Measurements from ENCODE around the gene OCIAD2.
"Not testable (repeated sequence)": the region's sequence is repeated elsewhere in the genome, so short reads cannot be mapped to it uniquely, and the experiment has no call there.

OCIAD2 gene

DNA sequence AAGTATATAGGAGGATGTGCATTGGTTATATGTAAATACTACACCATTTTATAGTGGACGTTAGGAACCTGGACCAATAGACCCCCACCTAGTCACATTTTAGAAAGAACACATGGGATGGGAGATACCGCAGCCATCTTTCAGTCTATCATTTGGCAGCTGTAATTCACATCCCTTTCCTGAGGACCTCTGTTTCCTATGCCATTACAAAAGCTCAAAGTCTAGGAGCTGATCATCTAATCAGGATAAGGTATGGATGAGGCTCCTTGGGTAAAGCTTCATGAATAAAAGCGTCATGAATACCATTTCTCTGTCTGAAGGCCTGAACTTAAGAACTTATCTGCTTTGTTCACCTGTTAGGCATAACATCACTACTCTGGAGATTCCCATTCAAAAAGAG, 44.5 kb downstream of the OCIAD2 start:
- in situ Hi-C loops (cut with HindIII; ENCODE audit: low sequenced_read_pairs): no loop called here
- DNase-seq (ENCODE audit: low read depth, low spot score): no peak
- H3K4me3 ChIP-seq (ENCODE audit: low read depth, low read length): no peak overlapping the region
- TF ChIP-seq CTCF (IDR thresholded peaks at IDR 0.05; ENCODE audit: low read depth, low read length): no peak

DNA sequence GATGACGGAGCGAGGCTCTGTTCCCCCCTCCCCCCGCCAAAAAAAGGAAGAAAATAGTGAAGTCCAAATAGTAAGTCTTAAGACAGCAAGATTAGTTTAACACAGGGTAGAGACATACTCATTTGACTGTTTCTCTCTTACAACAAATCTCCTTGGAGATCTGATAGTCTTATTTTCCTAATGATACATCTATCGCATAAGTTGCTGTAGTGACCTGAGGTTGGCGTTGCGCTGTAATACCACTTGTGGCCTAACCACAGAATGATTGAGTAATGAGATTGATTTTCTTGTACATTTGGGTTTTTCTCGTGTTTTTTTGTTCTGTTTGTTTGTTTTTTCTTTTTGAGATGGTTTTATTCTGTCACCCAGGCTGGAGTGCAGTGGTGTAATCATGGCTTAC, 48.4 kb downstream of the OCIAD2 start:
- in situ Hi-C loops (cut with HindIII; ENCODE audit: low sequenced_read_pairs): no loop called here
- no peak for TF ChIP-seq CTCF (IDR thresholded peaks at IDR 0.05; ENCODE audit: low read depth, low read length)

GRCh38 chr4:48854982-48855381, 51.6 kb downstream of the OCIAD2 start:
- in situ Hi-C loops (cut with HindIII; ENCODE audit: low sequenced_read_pairs): no loop called here
- H3K4me3 ChIP-seq (ENCODE audit: low read depth, low read length): no peak overlapping the region
- no peak for DNase-seq (ENCODE audit: low read depth, low spot score)
- no peak for TF ChIP-seq CTCF (IDR thresholded peaks at IDR 0.05; ENCODE audit: low read depth, low read length)

More for the DNA sequence above, 48.4 kb downstream of the OCIAD2 start:
- no peak overlapping the region for H3K4me3 ChIP-seq (ENCODE audit: low read depth, low read length)
- DNase-seq (ENCODE audit: low read depth, low spot score): no peak

GRCh38 chr4:48854395-48854683, 52.2 kb downstream of the OCIAD2 start:
- no peak for DNase-seq (ENCODE audit: low read depth, low spot score)
- in situ Hi-C loops (cut with HindIII; ENCODE audit: low sequenced_read_pairs): no loop called here
- no peak overlapping the region for H3K4me3 ChIP-seq (ENCODE audit: low read depth, low read length)
- no peak for TF ChIP-seq CTCF (IDR thresholded peaks at IDR 0.05; ENCODE audit: low read depth, low read length)

DNA sequence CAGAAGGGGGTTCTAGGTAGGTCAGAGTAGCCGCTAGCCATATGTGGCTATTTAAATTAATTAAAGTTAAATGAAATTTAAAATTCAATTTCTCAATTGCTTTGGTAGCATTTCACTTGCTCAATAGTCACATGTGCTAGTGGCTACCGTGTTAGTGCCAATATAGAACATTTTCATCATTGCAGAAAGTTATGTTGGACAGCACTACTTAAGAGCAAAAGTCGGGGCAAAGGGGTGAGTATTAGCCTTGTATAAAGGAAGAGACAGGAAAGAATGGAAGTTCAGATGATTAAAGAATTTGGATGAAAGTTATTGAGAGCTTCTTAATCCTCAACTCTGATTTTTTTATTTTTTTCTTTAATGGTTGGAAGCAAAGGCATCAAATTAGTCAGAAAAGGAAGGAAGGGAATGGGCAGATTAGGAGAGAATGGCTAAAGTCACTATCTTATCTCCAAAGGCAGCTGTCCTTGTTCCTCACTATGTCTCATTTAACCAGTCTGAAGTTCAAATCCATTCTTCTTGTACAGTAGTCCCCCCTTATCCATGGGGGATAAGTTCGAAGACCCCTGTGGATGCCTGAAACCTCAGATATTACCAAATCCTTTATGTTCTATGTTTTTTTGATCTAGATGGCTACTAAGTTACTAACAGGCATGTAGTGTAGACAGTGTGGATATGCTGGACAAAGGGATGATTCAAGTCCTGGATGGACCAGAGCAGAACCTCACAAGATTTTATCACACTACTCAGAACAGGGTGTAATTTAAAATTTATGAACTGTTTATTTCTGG, 52.8 kb downstream of the OCIAD2 start:
- DNase-seq (ENCODE audit: low read depth, low spot score): no peak
- in situ Hi-C loops (cut with HindIII; ENCODE audit: low sequenced_read_pairs): no loop called here
- no peak overlapping the region for H3K4me3 ChIP-seq (ENCODE audit: low read depth, low read length)
- TF ChIP-seq CTCF (IDR thresholded peaks at IDR 0.05; ENCODE audit: low read depth, low read length): no peak

GRCh38 chr4:48851651-48852050, 54.9 kb downstream of the OCIAD2 start:
- no peak for DNase-seq (ENCODE audit: low read depth, low spot score)
- in situ Hi-C loops (cut with HindIII; ENCODE audit: low sequenced_read_pairs): no loop called here
- no peak overlapping the region for H3K4me3 ChIP-seq (ENCODE audit: low read depth, low read length)
- no peak for TF ChIP-seq CTCF (IDR thresholded peaks at IDR 0.05; ENCODE audit: low read depth, low read length)

- DNase-seq (ENCODE audit: low read depth, low spot score); in situ Hi-C loops (cut with HindIII; ENCODE audit: low sequenced_read_pairs); H3K4me3 ChIP-seq (ENCODE audit: low read depth, low read length): not testable (repeated sequence)
Measured at GRCh38 chr4:48848799-48849198, 57.8 kb downstream of the OCIAD2 start.

Measured in astrocyte of the spinal cord (primary cell).